Left renal pelvis (tissue), 4 donors: ENCODE data around the gene MAP1S. TPM values are rescaled to one million over a fixed set of nuclear protein-coding genes. Genes with fewer than 3 reads are reported as not detected.

Experiments
- DNase-seq, 4 donors: peaks; one replicate each; pipeline ENCODE4 v3.0.0-alpha.2; 2013; ENCODE audit warnings: low read depth in 4 of 4, low spot score in 3 of 4
- polyA plus RNA-seq, 4 donors: library from polyadenylated mRNA; unstranded; fragments of 120-200 nt; gene quantifications; one replicate each; pipeline ENCODE4 v1.2.1, GENCODE V29; 2013; ENCODE audit not compliant: insufficient read length in 4 of 4

MAP1S gene
- polyA plus RNA-seq, 4 donors = 34.3 to 41.7 (median 37.8) TPM

DNA sequence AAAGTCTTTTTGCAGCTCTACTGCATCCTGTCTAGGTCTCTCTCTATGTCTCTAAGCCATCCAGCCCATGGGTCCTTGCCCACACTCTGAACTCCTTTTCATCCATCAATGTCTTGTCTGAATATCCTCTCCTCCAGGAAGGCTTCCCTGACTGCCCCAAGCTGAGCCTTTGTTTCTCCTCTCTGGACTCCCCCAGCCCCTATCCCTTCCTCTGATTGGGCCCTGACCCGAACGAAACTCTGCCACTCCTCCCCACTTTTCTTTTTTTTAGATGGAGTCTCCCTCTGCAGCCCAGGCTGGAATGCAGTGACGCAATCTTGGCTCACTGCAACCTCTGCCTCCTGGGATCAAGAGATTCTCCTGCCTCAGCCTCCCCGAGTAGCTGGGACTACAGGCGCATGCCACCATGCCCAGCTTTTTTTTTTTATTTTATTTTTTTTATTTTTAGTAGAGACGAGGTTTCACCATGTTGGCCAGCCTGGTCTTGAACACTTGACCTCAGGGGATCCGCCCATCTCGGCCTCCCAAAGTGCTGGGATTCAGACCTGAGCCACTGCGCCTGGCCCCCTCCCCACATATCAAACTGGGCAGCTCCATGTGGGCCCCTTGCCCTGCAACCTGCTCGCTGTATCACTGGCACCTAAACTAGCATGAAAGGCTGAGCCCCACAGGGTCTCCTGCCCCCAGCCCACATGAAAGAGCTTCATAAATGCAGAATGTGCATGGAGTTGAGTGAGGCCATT is 30.3 kb upstream of the MAP1S start:
- DNase-seq = no peak

GRCh38 chr19:17692566-17692965 is 26.7 kb upstream of the MAP1S start:
- no peak for DNase-seq

DNA sequence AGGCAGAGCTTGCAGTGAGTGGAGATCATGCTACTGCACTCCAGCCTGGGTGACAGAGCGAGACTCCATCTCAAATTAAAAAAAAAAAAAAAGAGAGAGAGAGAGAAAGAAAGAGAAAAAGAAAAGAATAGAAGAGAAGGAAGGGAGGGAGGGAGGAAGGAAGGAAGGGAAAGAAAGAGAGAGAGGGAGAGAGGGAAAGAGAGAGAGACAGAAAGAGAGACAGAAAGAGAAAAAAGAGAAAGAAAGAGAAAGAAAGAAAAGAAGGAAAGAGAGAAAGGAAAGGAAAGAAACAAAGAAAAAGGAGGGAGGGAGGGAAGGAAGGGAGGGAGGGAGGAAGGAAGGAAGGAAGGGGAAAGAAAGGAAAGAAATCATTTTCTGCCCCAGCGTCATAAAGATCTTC is 24.1 kb upstream of the MAP1S start:
- DNase-seq = no peak

GRCh38 chr19:17703824-17704463 is 15.3 kb upstream of the MAP1S start:
- no peak for DNase-seq

DNA sequence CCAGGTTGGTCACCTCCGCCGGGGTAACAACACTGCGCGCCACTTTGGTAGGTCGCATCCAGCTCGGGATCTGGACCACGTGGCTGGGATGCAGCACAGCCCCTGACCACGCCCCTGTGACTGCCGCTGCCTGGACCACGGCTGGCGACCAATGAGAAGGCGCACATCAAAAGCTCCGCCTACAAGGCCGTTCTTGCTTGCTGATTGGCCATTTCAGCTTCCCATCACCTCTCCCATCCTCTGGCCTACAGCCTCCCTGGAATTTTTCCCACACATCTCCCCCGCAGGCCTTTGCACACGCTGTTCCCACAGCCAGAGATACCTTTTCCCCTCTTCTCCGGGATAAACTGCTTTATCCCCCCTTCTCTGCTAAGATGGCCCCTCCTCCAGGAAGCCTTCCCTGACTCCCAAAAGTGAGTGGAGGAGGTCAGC is 12.5 kb upstream of the MAP1S start:
- DNase-seq = no peak

DNA sequence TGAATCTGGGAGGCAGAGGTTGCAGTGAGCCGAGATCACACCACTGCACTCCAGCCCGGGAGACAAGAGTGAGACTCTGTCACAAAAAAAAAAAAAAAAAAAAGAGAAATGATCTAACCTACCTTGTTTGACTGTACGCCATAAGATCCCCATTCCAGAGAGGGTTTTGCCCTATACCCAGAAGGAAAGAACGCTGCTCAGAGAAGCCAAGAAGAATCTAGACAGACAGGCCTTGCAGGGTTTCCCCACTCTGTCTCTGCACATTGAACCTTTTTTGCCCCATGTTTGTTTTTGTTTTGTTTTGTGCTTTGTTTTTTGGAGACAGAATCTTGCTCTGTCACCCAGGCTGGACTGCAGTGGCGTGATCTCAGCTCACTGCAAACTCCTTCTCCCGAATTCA is 7.4 kb upstream of the MAP1S start:
- DNase-seq = no peak

GRCh38 chr19:17716309-17716929 is 2.9 kb upstream of the MAP1S start:
- DNase-seq = no peak

DNA sequence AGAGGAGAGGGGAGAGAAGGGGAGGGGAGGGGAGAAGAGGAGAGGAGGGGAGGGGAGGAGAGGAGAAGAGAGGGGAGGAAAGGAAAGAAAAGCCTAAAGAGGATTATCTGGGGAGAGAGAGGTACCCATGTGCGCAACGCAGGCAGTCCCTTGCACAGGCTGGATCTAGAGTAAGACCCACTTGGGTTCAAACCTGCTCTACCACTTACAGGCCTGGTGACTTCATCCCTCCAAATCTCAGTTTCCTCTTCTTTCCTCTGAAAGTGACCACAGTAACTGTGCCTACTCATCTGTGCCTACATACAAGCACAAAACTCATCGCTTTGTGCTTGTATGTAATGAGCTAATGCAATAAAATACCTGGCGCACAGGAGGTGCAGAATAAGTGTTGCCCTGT is 732 bp upstream of the MAP1S start:
- no peak for DNase-seq

GRCh38 chr19:17719730-17720400 is 585 bp downstream of the MAP1S start:
- DNase-seq = no peak

- DNase-seq = no peak
These were observed 1.2 kb downstream of the MAP1S start for GRCh38 chr19:17720440-17720839.

DNA sequence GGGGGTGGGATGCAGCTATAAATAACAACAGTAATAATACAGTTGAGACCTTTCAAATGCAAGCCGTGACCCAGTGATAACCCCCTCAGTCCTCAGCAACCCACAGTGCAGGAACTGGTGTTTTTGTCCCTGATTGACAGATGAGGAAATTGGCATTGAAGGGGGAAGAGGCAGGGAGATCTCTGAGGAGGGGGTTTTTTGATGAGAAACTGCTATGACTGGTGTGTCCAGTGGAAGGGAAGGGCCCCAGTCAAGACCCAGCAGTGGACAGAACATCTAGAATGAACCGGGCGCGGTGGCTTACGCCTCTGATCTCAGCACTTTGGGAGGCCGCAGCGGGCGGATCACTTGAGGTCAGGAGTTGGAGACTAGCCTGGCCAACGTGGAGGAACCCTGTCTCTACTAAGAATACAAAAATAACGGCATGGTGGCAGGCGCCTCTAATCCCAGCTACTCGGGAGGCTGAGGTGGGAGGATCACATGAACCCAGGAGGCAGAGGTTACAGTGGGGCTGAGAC is 1.9 kb downstream of the MAP1S start:
- DNase-seq = no peak

DNA sequence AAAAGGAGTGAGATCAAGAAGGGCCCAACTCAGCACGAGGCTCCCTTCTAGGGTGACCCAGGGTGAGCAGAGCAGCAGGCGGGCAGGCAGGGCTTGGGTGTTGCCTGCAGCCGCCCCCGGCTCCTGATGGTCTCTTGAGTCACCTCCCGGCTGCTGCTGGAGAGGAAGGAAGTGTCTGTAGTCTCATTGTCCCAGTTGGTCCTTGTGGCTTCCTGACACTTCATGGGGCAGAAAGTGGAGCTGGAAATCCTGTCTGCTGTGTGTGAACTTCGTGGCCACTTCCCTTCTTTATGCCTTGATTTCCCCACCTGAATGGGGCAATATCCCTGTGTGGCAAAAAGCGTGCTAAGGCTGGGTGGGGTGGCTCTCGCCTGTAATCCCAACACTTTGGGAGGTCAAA is 2.5 kb downstream of the MAP1S start:
- no peak for DNase-seq

- DNase-seq = no peak
These were observed 3.5 kb downstream of the MAP1S start for GRCh38 chr19:17722655-17723240.

DNA sequence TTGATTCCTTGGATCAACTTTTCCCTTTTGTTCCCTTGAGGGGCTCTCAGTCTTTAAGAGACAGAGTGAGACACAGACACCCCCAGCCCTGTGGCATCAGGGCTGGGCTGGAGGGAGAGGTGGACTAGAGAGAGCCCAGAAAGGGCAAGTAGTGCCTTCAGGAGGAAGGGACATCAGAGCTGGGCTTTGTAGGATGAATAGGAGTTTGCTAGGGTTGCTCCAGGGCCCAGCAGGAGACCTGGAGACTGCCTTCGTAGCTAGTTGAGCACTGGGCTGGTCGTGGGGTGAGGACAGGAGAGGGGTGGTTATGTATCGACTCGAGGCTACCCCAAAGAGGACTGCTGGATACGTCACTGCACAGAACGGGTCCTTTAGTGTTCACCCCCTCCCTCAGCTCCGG is 5.4 kb downstream of the MAP1S start:
- DNase-seq = no peak

DNA sequence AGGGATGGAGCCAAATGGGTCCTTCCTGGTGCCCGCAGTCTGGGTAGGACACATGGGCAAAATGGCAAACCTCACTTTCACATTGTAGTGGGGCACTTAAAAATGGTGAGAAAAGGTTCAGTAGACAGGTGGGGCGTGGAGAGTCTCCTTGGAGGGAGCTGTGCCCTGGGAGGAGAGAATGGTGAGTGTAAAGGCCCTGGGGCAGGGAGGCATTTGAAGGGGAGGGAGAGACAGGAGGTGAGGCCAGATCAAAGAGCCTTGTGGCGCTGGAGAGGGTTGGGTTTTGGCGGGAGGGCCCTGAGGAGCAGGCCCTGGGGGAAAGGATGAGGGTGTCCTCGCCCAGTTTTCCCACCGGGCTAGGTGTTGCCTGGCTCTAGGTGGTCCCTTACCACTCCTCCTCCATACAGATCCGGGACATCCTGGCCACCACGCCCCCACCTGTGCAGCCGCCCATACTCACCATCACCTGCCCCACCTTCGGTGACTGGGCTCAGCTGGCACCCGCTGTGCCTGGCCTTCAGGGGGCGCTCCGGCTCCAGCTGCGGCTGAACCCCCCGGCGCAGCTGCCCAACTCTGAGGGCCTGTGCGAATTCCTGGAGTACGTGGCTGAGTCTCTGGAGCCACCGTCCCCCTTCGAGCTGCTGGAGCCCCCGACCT is 6.3 kb downstream of the MAP1S start:
- no peak for DNase-seq

DNA sequence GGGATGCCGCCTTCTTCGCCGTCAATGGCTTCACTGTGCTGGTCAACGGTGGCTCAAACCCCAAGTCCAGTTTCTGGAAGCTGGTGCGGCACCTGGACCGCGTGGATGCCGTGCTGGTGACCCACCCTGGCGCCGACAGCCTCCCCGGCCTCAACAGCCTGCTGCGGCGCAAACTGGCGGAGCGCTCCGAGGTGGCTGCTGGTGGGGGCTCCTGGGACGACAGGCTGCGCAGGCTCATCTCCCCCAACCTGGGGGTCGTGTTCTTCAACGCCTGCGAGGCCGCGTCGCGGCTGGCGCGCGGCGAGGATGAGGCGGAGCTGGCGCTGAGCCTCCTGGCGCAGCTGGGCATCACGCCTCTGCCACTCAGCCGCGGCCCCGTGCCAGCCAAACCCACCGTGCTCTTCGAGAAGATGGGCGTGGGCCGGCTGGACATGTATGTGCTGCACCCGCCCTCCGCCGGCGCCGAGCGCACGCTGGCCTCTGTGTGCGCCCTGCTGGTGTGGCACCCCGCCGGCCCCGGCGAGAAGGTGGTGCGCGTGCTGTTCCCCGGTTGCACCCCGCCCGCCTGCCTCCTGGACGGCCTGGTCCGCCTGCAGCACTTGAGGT is 7.0 kb downstream of the MAP1S start:
- no peak for DNase-seq

- DNase-seq = no peak
These were observed 7.9 kb downstream of the MAP1S start for GRCh38 chr19:17726964-17727773.

- no peak for DNase-seq
These were observed 8.6 kb downstream of the MAP1S start for GRCh38 chr19:17727843-17728242.

DNA sequence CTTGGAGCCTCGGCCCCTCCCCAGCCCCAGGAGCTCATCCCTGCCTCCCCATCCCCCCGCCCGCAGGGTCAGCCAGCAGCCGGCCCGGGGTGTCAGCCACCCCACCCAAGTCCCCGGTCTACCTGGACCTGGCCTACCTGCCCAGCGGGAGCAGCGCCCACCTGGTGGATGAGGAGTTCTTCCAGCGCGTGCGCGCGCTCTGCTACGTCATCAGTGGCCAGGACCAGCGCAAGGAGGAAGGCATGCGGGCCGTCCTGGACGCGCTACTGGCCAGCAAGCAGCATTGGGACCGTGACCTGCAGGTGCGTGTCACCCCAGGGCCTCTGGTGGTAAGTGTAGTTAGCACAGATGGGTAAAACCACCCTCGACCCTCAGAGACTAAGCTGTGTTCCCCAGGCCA is 13.8 kb downstream of the MAP1S start:
- DNase-seq = no peak
